K562 (cell line): ENCODE data around the gene C17orf75. TPM values are rescaled to one million over a fixed set of nuclear protein-coding genes. Genes with fewer than 3 reads are reported as not detected.
A peak's percentile ranks its signal among the peaks of the same experiment; 100 is the strongest.

Source experiments
- ATAC-seq: fragments of 200-7000 bp; cut with Tn5 transposase; 3 replicates; pipeline ENCODE4 v1.9.1; 2020; ENCODE audit warnings: moderate library complexity
- BruUV-seq: library from RNA; stranded (reverse); fragments of 400-500 nt; replicated peaks from 2 replicates; lab custom pipeline; 2021; lab: Mats Ljungman, UMichigan
- CTCF ChIA-PET: fragments of 300-600 bp; formaldehyde crosslinking; extraction: SDS; loops from one replicate; lab custom pipeline; 2021; ENCODE audit warnings: low intra/inter-chr PET ratio; lab: Yijun Ruan, JAX
- POLR2A ChIA-PET: fragments of 300-600, 350-650 bp; sonication (Branson Sonifier 250); formaldehyde crosslinking; extraction: SDS; loops from one replicate; lab custom pipeline; 2021; ENCODE audit warnings: antibody characterized with exemption, inconsistent platforms; lab: Yijun Ruan, JAX
- DNase-seq, 4 experiments: peaks; one replicate each; pipeline versions ENCODE4 v3.0.0 to v3.0.0-alpha.2; 2011 to 2018; ENCODE audit warnings: low spot score in 3 of 4, mixed read lengths in 3 of 4; ENCODE audit errors: extremely low read depth in 1 of 4
- FAIRE-seq: peaks from 2 replicates; lab custom pipeline; 2011; peaks lifted over from hg19 to GRCh38; lab: Jason Lieb, UNC
- H2AFZ ChIP-seq: 2 replicates; pipeline ENCODE4 v1.6.0; 2011; ENCODE audit warnings: low read depth, low read length, control low read depth, inconsistent platforms
- H3K27ac ChIP-seq: fragments of 200-600 bp; 3 replicates; pipeline ENCODE4 v1.8.0; 2011; ENCODE audit warnings: low read depth, mild to moderate bottlenecking, control low read depth, inconsistent platforms, low read length, moderate library complexity, mixed read lengths; ENCODE audit errors: extremely low read depth
- H3K27me3 ChIP-seq, 2 experiments: fragments of 300-600 bp in 1 of 2; 2 replicates in 1 of 2; 3 replicates in 1 of 2; pipeline versions ENCODE4 v1.6.0 to v1.8.0; 2011; ENCODE audit warnings: inconsistent platforms in 2 of 2, low read length in 2 of 2, mild to moderate bottlenecking in 1 of 2, mixed read lengths in 1 of 2, moderate library complexity in 1 of 2; ENCODE audit not compliant: control insufficient read depth in 2 of 2, insufficient read depth in 2 of 2
- H3K36me3 ChIP-seq: fragments of 300-600 bp; 3 replicates; pipeline ENCODE4 v1.8.0; 2011; ENCODE audit warnings: mild to moderate bottlenecking, low read length, inconsistent platforms; ENCODE audit not compliant: control insufficient read depth, insufficient read depth
- H3K4me1 ChIP-seq, 2 experiments: fragments of 200-600 bp in 1 of 2; replicated peaks in 1 of 2; 2 replicates in 1 of 2; 3 replicates in 1 of 2; pipeline versions ENCODE4 v1.5.1 to v1.8.0; 2011; ENCODE audit warnings: inconsistent platforms in 2 of 2, low read length in 2 of 2, mild to moderate bottlenecking in 1 of 2, mixed read lengths in 1 of 2, moderate library complexity in 1 of 2; ENCODE audit not compliant: control insufficient read depth in 2 of 2, insufficient read depth in 2 of 2
- H3K4me2 ChIP-seq: 2 replicates; pipeline ENCODE4 v1.6.1; 2011; ENCODE audit warnings: low read length, control low read depth, inconsistent platforms, mixed read lengths; ENCODE audit not compliant: insufficient read depth
- H3K4me3 ChIP-seq: fragments of 200-600 bp; sonication (generic), shearing (Covaris generic); 2 replicates; pipeline ENCODE4 v1.5.1; 2016; ENCODE audit warnings: control low read depth, inconsistent platforms
- H3K79me2 ChIP-seq: fragments of 200-600 bp; 3 replicates; pipeline ENCODE4 v1.8.0; 2011; ENCODE audit warnings: low read length, inconsistent platforms; ENCODE audit not compliant: control insufficient read depth, insufficient read depth
- H3K9ac ChIP-seq, 2 experiments: 2 replicates each; pipeline versions ENCODE4 v1.6.0 to v1.6.1; 2011; ENCODE audit warnings: low read depth in 2 of 2, low read length in 2 of 2, control low read depth in 1 of 2, inconsistent platforms in 1 of 2, mild to moderate bottlenecking in 1 of 2, mixed read lengths in 1 of 2; ENCODE audit not compliant: insufficient read depth in 1 of 2
- H3K9me1 ChIP-seq: one replicate; pipeline ENCODE4 v1.6.0; 2011; ENCODE audit warnings: inconsistent platforms, mild to moderate bottlenecking, low read length, moderate library complexity; ENCODE audit not compliant: control insufficient read depth, insufficient read depth
- H3K9me3 ChIP-seq: replicated peaks from 2 replicates; pipeline ENCODE4 v1.5.1; 2011; ENCODE audit warnings: low read depth, low read length, inconsistent platforms; ENCODE audit not compliant: control insufficient read depth, insufficient read depth
- H4K20me1 ChIP-seq: replicated peaks from 2 replicates; pipeline ENCODE4 v1.6.1; 2011; ENCODE audit warnings: low read length, inconsistent platforms, mixed read lengths; ENCODE audit not compliant: control insufficient read depth, insufficient read depth
- EHMT2 ChIP-seq: fragments of 450-650 bp; IDR thresholded peaks from 2 replicates; pipeline ENCODE4 v1.6.1; 2018; ENCODE audit warnings: antibody characterized with exemption
- KLF16 ChIP-seq: IDR thresholded peaks from 2 replicates; pipeline ENCODE4 v1.6.1; 2016; ENCODE audit warnings: antibody characterized with exemption
- KLF6 ChIP-seq: fragments of 250-450 bp; sonication (Bioruptor Pico); IDR thresholded peaks from 2 replicates; pipeline ENCODE4 v1.4.0; 2020; ENCODE audit warnings: mild to moderate bottlenecking, moderate library complexity, borderline replicate concordance
- ZNF384 ChIP-seq: IDR thresholded peaks from 2 replicates; pipeline ENCODE4 v1.6.1; 2012; ENCODE audit warnings: low read depth, low read length, improper control_type of control experiment
- WGBS: fragments of 100-300 bp; shearing (Covaris generic); methylation state at CpG from one replicate; pipeline ENCODE4 v1.1.6; 2016; ENCODE audit warnings: low coverage, mixed read lengths; ENCODE audit not compliant: insufficient coverage; ENCODE audit errors: missing lambda C conversion rate; 5-methylcytosine and 5-hydroxymethylcytosine counted together
- in situ Hi-C: fragments of 300-500 bp; cut with MboI; formaldehyde crosslinking; loops from 4 replicates; pipeline ENCODE4 v1.15.0; 2018; ENCODE audit warnings: inconsistent platforms, mixed read lengths
- intact Hi-C: fragments of 100-400 bp; cut with micrococcal nuclease; formaldehyde crosslinking; loops from 2 replicates; pipeline ENCODE4 v1.14.2; 2022
- polyA plus RNA-seq, 8 experiments: library from polyadenylated mRNA; depleted of rRNA in 4 of 8; stranded (reverse) in 5 of 8; unstranded in 3 of 8; fragments of >200 nt; fragmentation: Nextera tagmentation in 2 of 8; fragmentation: Illumina TruSeq in 1 of 8; extraction: Ambion mirVana in 2 of 8; extraction: Trizol in 1 of 8; gene quantifications; 2 replicates each; pipeline versions ENCODE4 v1.2.1 to v1.2.3, GENCODE V29; 2011 to 2014; ENCODE audit warnings: inconsistent platforms in 1 of 8, missing spikeins in 1 of 8
- total RNA-seq, 7 experiments: library from RNA; depleted of rRNA in 6 of 7; stranded (reverse); fragments of >200 nt in 6 of 7; fragmentation: Illumina TruSeq in 2 of 7; extraction: Trizol in 2 of 7; gene quantifications; 2 replicates each; pipeline versions ENCODE4 v1.2.1 to v1.2.3, GENCODE V29; 2011 to 2021; ENCODE audit warnings: low replicate concordance in 1 of 7
- TF ChIP-seq, protein P1 (sequence below): sonication (generic); IDR thresholded peaks from 2 replicates; pipeline ENCODE4 v1.6.1; 2016
- TF ChIP-seq, protein P2 (sequence below): fragments of 450-650 bp; formaldehyde crosslinking; IDR thresholded peaks from 2 replicates; pipeline ENCODE4 v1.4.0; 2020; ENCODE audit warnings: mild to moderate bottlenecking

Gene C17orf75
- total and polyA plus RNA-seq, 9 of the 15 experiments (the other 6 are each of a cell fraction or from before 2014, with no cell fraction given) = 15.5 to 55.7 (median 18.5) TPM

- no peak overlapping the region for H3K4me2 ChIP-seq
- H3K36me3 ChIP-seq = no peaks in the 10 kb centered on the region
- in situ Hi-C loops (no loop called here), intact Hi-C loops (no loop called here)
- ATAC-seq (no peak), FAIRE-seq (no peak), DNase-seq (peak in 1 of 4 experiments; percentile 4)
- no peak overlapping the region for H3K4me3 ChIP-seq
- ChIA-PET CTCF (no interaction called here), POLR2A (interaction anchor here (1.3 kb wide), 1 partner anchor 8 kb away, joined by 3 read pairs; no protein-coding TSS in a partner anchor)
- H3K27ac ChIP-seq = no peak overlapping the region
- H3K4me1 ChIP-seq = peaks cover 0 to 4% of the 10 kb centered on the region in 2 experiments; a peak in 1 of 5 replicates
- 83% methylated on average over 1 of the region's 1 CpG for WGBS
- H3K9me3 ChIP-seq = no peaks in the 10 kb centered on the region
- no peaks in the 10 kb centered on the region for H3K79me2 ChIP-seq
- no peaks in the 10 kb centered on the region for H3K9me1 ChIP-seq
- no peaks in the 10 kb centered on the region for H3K27me3 ChIP-seq
- BruUV-seq = no TSS peak
- no peak overlapping the region for H3K9ac ChIP-seq
- no peaks in the 10 kb centered on the region for H4K20me1 ChIP-seq
- TF ChIP-seq KLF6 (CRISPR knock-in tag) (no peak), KLF16 (no peak), EHMT2 (no peak), ZNF384 (no peak)
- TF ChIP-seq, protein P1, sequence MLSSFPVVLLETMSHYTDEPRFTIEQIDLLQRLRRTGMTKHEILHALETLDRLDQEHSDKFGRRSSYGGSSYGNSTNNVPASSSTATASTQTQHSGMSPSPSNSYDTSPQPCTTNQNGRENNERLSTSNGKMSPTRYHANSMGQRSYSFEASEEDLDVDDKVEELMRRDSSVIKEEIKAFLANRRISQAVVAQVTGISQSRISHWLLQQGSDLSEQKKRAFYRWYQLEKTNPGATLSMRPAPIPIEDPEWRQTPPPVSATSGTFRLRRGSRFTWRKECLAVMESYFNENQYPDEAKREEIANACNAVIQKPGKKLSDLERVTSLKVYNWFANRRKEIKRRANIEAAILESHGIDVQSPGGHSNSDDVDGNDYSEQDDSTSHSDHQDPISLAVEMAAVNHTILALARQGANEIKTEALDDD = no peak
- TF ChIP-seq, protein P2, sequence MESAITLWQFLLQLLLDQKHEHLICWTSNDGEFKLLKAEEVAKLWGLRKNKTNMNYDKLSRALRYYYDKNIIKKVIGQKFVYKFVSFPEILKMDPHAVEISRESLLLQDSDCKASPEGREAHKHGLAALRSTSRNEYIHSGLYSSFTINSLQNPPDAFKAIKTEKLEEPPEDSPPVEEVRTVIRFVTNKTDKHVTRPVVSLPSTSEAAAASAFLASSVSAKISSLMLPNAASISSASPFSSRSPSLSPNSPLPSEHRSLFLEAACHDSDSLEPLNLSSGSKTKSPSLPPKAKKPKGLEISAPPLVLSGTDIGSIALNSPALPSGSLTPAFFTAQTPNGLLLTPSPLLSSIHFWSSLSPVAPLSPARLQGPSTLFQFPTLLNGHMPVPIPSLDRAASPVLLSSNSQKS (CRISPR knock-in tag) = no peak
- H2AFZ ChIP-seq = 0 out of 2 replicates have a peak overlapping the region, but pooled peaks have one; percentile 24
Observed at GRCh38 chr17:32327911-32328310, 14.1 kb downstream of the C17orf75 start.
